ENCODE results near the gene POLK.

GRCh38 chr5:75626959-75627358 lies 115.3 kb downstream of the POLK start:
- TF ChIP-seq POLR2A (IDR thresholded peaks at IDR 0.05), result no peak
- no peak for TF ChIP-seq POLR2AphosphoS5 (IDR thresholded peaks at IDR 0.05)
